ENCODE results near the gene SPATA21.

GRCh38 chr1:16372535-16373285, 64.5 kb downstream of the SPATA21 start:
- TF ChIP-seq CTCF (IDR thresholded peaks at IDR 0.05) (no peak), POLR2A (IDR thresholded peaks at IDR 0.05) (no peak)

All from thyroid gland (tissue), 4 donors.